GM12874 (cell line): Measurements from ENCODE around the gene ICA1.

Source experiments
- CTCF ChIP-seq: IDR thresholded peaks from 2 replicates; pipeline ENCODE4 v1.5.1; 2011; ENCODE audit warnings: low read depth, mild to moderate bottlenecking, control low read depth, low read length, moderate library complexity; ENCODE audit not compliant: insufficient read depth

ICA1 gene

GRCh38 chr7:8228766-8229674, 32.9 kb downstream of the ICA1 start:
- no peak for TF ChIP-seq CTCF

- TF ChIP-seq CTCF, result no peak
Measured at GRCh38 chr7:8228068-8228467, 33.9 kb downstream of the ICA1 start.

DNA sequence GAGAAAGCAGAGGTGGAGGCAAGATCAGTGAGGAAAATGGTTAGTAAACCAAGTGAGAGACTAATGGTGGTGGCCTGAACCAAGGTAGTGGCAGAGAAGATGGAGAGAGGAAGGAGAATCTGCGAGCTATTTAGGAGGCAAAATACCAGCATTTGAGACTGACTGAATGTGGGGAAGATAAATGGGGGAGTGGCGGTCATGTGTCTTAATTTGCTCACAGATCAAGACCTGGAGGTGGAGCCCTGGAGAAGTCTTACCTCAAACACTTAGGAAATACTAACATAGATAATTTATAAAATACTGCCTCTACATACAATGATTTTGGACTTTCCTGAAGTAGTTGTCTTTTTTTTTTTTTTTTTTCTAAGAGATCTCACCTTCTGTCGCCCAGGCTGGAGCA, 34.7 kb downstream of the ICA1 start:
- no peak for TF ChIP-seq CTCF

DNA sequence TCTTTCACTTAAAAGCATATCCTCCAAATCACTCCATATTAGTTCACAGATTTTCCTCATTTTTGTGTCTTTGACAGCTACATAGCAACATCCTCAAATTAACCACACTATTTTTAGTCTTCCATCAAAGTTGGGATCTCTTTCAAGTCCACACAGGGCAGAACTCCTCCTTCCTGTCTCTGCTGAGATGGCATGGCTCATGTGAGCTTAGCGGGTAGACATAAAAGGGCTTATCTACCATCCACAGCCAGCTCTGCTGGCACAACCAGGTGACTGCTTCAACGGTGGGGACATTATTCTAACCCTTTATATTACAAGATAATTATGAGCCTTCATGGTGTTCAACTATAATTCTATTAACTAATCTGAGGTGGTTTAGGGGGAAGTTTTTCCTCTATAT, 35.5 kb downstream of the ICA1 start:
- no peak for TF ChIP-seq CTCF

DNA sequence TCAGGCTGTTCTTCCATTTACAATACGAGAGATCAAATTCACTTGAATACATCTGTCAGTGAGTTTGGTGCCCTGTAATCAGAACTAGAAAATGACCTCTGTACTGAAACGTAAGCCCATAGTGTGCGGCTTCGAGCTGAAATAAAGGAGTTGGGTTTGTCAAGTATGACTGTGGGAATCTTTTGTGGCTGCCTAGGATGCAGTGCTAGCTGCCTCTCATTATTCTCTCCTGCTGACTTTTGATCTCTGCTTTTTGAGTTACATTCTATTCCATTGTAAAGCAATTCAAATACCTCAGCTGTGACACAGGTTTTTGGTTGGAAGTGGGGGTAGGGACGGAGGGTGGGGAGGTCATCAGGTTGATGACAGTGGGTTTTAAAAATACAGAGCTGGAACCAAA, 40.4 kb downstream of the ICA1 start:
- TF ChIP-seq CTCF, result no peak

- TF ChIP-seq CTCF, result no peak
Measured at GRCh38 chr7:8221101-8221495, 40.9 kb downstream of the ICA1 start.

DNA sequence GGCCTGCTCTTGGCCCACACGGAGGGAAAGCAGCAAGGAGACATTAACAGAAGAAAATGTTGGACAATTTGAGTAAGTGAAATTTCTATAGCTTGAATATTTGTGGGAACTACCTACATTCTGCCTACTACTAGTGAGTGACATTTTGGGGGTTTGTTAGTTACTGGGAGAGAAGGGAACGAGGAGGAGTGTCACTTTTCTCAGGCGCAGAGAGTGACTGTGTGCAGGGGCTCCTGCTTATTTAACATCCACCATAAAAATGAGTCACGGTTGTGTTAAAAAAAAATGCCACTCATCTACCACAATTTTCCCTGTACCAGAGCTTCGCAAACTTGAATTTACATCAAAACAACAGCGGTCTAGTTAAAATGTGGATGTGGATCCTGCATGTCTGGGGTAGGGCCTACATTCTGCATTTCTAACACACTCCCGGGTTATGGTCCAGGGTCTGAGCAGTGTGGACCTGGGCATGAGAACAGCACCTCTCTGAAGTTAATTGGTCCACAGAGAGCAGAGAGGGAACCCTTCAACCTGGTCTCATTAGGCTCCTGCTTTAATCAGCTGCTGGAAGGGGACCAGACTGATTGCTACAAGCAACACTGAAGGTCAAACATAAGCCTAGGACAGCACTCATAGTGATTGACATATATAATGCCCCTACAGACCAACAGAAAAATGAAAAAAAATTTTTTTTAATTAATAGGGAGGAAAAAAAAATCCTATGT, 41.4 kb downstream of the ICA1 start:
- TF ChIP-seq CTCF, result no peak
